A204.1 (cell line): Measurements from ENCODE around the gene FOXK1.
A peak's percentile ranks its signal among the peaks of the same experiment; 100 is the strongest.

Experiments used
- FAIRE-seq: peaks from 2 replicates; lab custom pipeline; 2012; peaks lifted over from hg19 to GRCh38; lab: Jason Lieb, UNC

FOXK1 gene

GRCh38 chr7:4745265-4745919 lies 63.3 kb downstream of the FOXK1 start:
- no peak for FAIRE-seq

GRCh38 chr7:4745971-4746919 lies 64.2 kb downstream of the FOXK1 start:
- FAIRE-seq, result peak; percentile 72

GRCh38 chr7:4747013-4747412 lies 64.9 kb downstream of the FOXK1 start:
- no peak for FAIRE-seq

- no peak for FAIRE-seq
Measured at GRCh38 chr7:4747746-4748145, 65.7 kb downstream of the FOXK1 start.

- FAIRE-seq, result no peak
Measured at GRCh38 chr7:4748231-4748681, 66.2 kb downstream of the FOXK1 start.

GRCh38 chr7:4749363-4749762 lies 67.3 kb downstream of the FOXK1 start:
- no peak for FAIRE-seq

GRCh38 chr7:4749798-4750197 lies 67.7 kb downstream of the FOXK1 start:
- FAIRE-seq, result no peak

- no peak for FAIRE-seq
Measured at GRCh38 chr7:4751398-4751947, 69.4 kb downstream of the FOXK1 start.

- no peak for FAIRE-seq
Measured at GRCh38 chr7:4753598-4754432, 71.7 kb downstream of the FOXK1 start.

GRCh38 chr7:4754433-4755010 lies 72.4 kb downstream of the FOXK1 start:
- FAIRE-seq, result no peak

- no peak for FAIRE-seq
Measured at GRCh38 chr7:4755045-4755444, 73.0 kb downstream of the FOXK1 start.

- FAIRE-seq, result no peak
Measured at GRCh38 chr7:4758111-4758510, 76.0 kb downstream of the FOXK1 start.

- FAIRE-seq, result no peak
Measured at GRCh38 chr7:4758791-4759190, 76.7 kb downstream of the FOXK1 start.

GRCh38 chr7:4759211-4759610 lies 77.1 kb downstream of the FOXK1 start:
- no peak for FAIRE-seq

GRCh38 chr7:4760952-4761351 lies 78.9 kb downstream of the FOXK1 start:
- no peak for FAIRE-seq

GRCh38 chr7:4762121-4763055 lies 80.3 kb downstream of the FOXK1 start:
- FAIRE-seq, result no peak

- FAIRE-seq, result no peak
Measured at GRCh38 chr7:4763091-4763793, 81.1 kb downstream of the FOXK1 start.

- no peak for FAIRE-seq
Measured at GRCh38 chr7:4763794-4764185, 81.7 kb downstream of the FOXK1 start.

- no peak for FAIRE-seq
Measured at GRCh38 chr7:4764402-4765007, 82.4 kb downstream of the FOXK1 start.
